ENCODE results near the gene SBNO1.
"Not testable (repeated sequence)": the region's sequence is repeated elsewhere in the genome, so short reads cannot be mapped to it uniquely, and the experiment has no call there.

SBNO1 gene

GRCh38 chr12:123372415-123372814 is 7.8 kb upstream of the SBNO1 start:
- not testable (repeated sequence) for H3K9me3 ChIP-seq (ENCODE audit: control insufficient read depth in 5 of 5, low read length in 5 of 5); H3K9ac ChIP-seq (ENCODE audit: low read length in 5 of 5); H3K27me3 ChIP-seq (ENCODE audit: control insufficient read depth in 5 of 5, insufficient read depth in 4 of 5, low read length in 5 of 5); H3K4me1 ChIP-seq (ENCODE audit: control insufficient read depth in 5 of 5, insufficient read depth in 5 of 5, low read length in 5 of 5); H3K36me3 ChIP-seq (ENCODE audit: control insufficient read depth in 5 of 5, insufficient read depth in 5 of 5, low read length in 5 of 5); H3K4me3 ChIP-seq (ENCODE audit: low read depth in 1 of 5, low read length in 5 of 5); H3K27ac ChIP-seq (ENCODE audit: low read depth, low read length)

GRCh38 chr12:123371667-123372368 is 7.2 kb upstream of the SBNO1 start:
- H3K27me3 ChIP-seq (ENCODE audit: control insufficient read depth in 5 of 5, insufficient read depth in 4 of 5, low read length in 5 of 5); H3K36me3 ChIP-seq (ENCODE audit: control insufficient read depth in 5 of 5, insufficient read depth in 5 of 5, low read length in 5 of 5); H3K4me1 ChIP-seq (ENCODE audit: control insufficient read depth in 5 of 5, insufficient read depth in 5 of 5, low read length in 5 of 5); H3K4me3 ChIP-seq (ENCODE audit: low read depth in 1 of 5, low read length in 5 of 5); H3K9ac ChIP-seq (ENCODE audit: low read length in 5 of 5); H3K9me3 ChIP-seq (ENCODE audit: control insufficient read depth in 5 of 5, low read length in 5 of 5); H3K27ac ChIP-seq (ENCODE audit: low read depth, low read length): not testable (repeated sequence)

- Histone ChIP-seq H3K4me3 (ENCODE audit: low read depth in 1 of 5, low read length in 5 of 5) (no peak overlapping the region), H3K4me1 (ENCODE audit: control insufficient read depth in 5 of 5, insufficient read depth in 5 of 5, low read length in 5 of 5) (peaks cover 0 to 12% (median 0%) of the 10 kb centered on the region in 5 donors), H3K27ac (ENCODE audit: low read depth, low read length) (no peak overlapping the region), H3K27me3 (ENCODE audit: control insufficient read depth in 5 of 5, insufficient read depth in 4 of 5, low read length in 5 of 5) (no peaks in the 10 kb centered on the region), H3K9ac (ENCODE audit: low read length in 5 of 5) (no peak overlapping the region), H3K36me3 (ENCODE audit: control insufficient read depth in 5 of 5, insufficient read depth in 5 of 5, low read length in 5 of 5) (no peaks in the 10 kb centered on the region), H3K9me3 (ENCODE audit: control insufficient read depth in 5 of 5, low read length in 5 of 5) (no peaks in the 10 kb centered on the region)
Observed at GRCh38 chr12:123369229-123369628, 4.6 kb upstream of the SBNO1 start.

- H3K36me3 ChIP-seq (ENCODE audit: control insufficient read depth in 5 of 5, insufficient read depth in 5 of 5, low read length in 5 of 5); H3K27me3 ChIP-seq (ENCODE audit: control insufficient read depth in 5 of 5, insufficient read depth in 4 of 5, low read length in 5 of 5); H3K9ac ChIP-seq (ENCODE audit: low read length in 5 of 5); H3K4me3 ChIP-seq (ENCODE audit: low read depth in 1 of 5, low read length in 5 of 5); H3K27ac ChIP-seq (ENCODE audit: low read depth, low read length); H3K9me3 ChIP-seq (ENCODE audit: control insufficient read depth in 5 of 5, low read length in 5 of 5): not testable (repeated sequence)
- peaks cover 0 to 20% (median 6%) of the 10 kb centered on the region in 5 donors for H3K4me1 ChIP-seq (ENCODE audit: control insufficient read depth in 5 of 5, insufficient read depth in 5 of 5, low read length in 5 of 5)
Observed at GRCh38 chr12:123368431-123368830, 3.8 kb upstream of the SBNO1 start.

GRCh38 chr12:123367511-123367910 is 2.9 kb upstream of the SBNO1 start:
- H3K9ac ChIP-seq (ENCODE audit: low read length in 5 of 5) = no peak overlapping the region
- no peak overlapping the region for H3K27ac ChIP-seq (ENCODE audit: low read depth, low read length)
- peaks cover 0 to 28% (median 15%) of the 10 kb centered on the region in 5 donors for H3K4me1 ChIP-seq (ENCODE audit: control insufficient read depth in 5 of 5, insufficient read depth in 5 of 5, low read length in 5 of 5)
- no peaks in the 10 kb centered on the region for H3K27me3 ChIP-seq (ENCODE audit: control insufficient read depth in 5 of 5, insufficient read depth in 4 of 5, low read length in 5 of 5)
- H3K36me3 ChIP-seq (ENCODE audit: control insufficient read depth in 5 of 5, insufficient read depth in 5 of 5, low read length in 5 of 5) = no peaks in the 10 kb centered on the region
- no peaks in the 10 kb centered on the region for H3K9me3 ChIP-seq (ENCODE audit: control insufficient read depth in 5 of 5, low read length in 5 of 5)
- no peak overlapping the region for H3K4me3 ChIP-seq (ENCODE audit: low read depth in 1 of 5, low read length in 5 of 5)

GRCh38 chr12:123365025-123365917 is 624 bp upstream of the SBNO1 start:
- H3K4me3 ChIP-seq (ENCODE audit: low read depth in 1 of 5, low read length in 5 of 5) = peak overlapping the region; percentile 68 to 93 (median 86)
- H3K27me3 ChIP-seq (ENCODE audit: control insufficient read depth in 5 of 5, insufficient read depth in 4 of 5, low read length in 5 of 5) = no peaks in the 10 kb centered on the region
- H3K4me1 ChIP-seq (ENCODE audit: control insufficient read depth in 5 of 5, insufficient read depth in 5 of 5, low read length in 5 of 5) = peaks cover 0 to 28% (median 18%) of the 10 kb centered on the region in 5 donors
- peak overlapping the region; percentile 88 to 92 (median 90) for H3K9ac ChIP-seq (ENCODE audit: low read length in 5 of 5)
- H3K27ac ChIP-seq (ENCODE audit: low read depth, low read length) = peak overlapping the region; percentile 98
- H3K36me3 ChIP-seq (ENCODE audit: control insufficient read depth in 5 of 5, insufficient read depth in 5 of 5, low read length in 5 of 5) = no peaks in the 10 kb centered on the region
- H3K9me3 ChIP-seq (ENCODE audit: control insufficient read depth in 5 of 5, low read length in 5 of 5) = no peaks in the 10 kb centered on the region

- H3K9me3 ChIP-seq (ENCODE audit: control insufficient read depth in 5 of 5, low read length in 5 of 5) = no peaks in the 10 kb centered on the region
- peak overlapping the region; percentile 98 for H3K27ac ChIP-seq (ENCODE audit: low read depth, low read length)
- peaks cover 0 to 28% (median 18%) of the 10 kb centered on the region in 5 donors for H3K4me1 ChIP-seq (ENCODE audit: control insufficient read depth in 5 of 5, insufficient read depth in 5 of 5, low read length in 5 of 5)
- H3K4me3 ChIP-seq (ENCODE audit: low read depth in 1 of 5, low read length in 5 of 5) = peak overlapping the region; percentile 67 to 93 (median 90)
- no peaks in the 10 kb centered on the region for H3K27me3 ChIP-seq (ENCODE audit: control insufficient read depth in 5 of 5, insufficient read depth in 4 of 5, low read length in 5 of 5)
- peak overlapping the region; percentile 59 to 91 (median 86) for H3K9ac ChIP-seq (ENCODE audit: low read length in 5 of 5)
- no peaks in the 10 kb centered on the region for H3K36me3 ChIP-seq (ENCODE audit: control insufficient read depth in 5 of 5, insufficient read depth in 5 of 5, low read length in 5 of 5)
Observed at GRCh38 chr12:123363740-123364531, 711 bp downstream of the SBNO1 start.

GRCh38 chr12:123363390-123363739 is 1.3 kb downstream of the SBNO1 start:
- Histone ChIP-seq H3K36me3 (ENCODE audit: control insufficient read depth in 5 of 5, insufficient read depth in 5 of 5, low read length in 5 of 5) (no peaks in the 10 kb centered on the region), H3K9me3 (ENCODE audit: control insufficient read depth in 5 of 5, low read length in 5 of 5) (no peaks in the 10 kb centered on the region), H3K27me3 (ENCODE audit: control insufficient read depth in 5 of 5, insufficient read depth in 4 of 5, low read length in 5 of 5) (no peaks in the 10 kb centered on the region), H3K27ac (ENCODE audit: low read depth, low read length) (peak overlapping the region; percentile 98), H3K4me3 (ENCODE audit: low read depth in 1 of 5, low read length in 5 of 5) (peak overlapping the region; percentile 67 to 93 (median 90)), H3K4me1 (ENCODE audit: control insufficient read depth in 5 of 5, insufficient read depth in 5 of 5, low read length in 5 of 5) (peaks cover 0 to 28% (median 18%) of the 10 kb centered on the region in 5 donors), H3K9ac (ENCODE audit: low read length in 5 of 5) (peak overlapping the region; percentile 59 to 91 (median 86))

- H3K27ac ChIP-seq (ENCODE audit: low read depth, low read length) = no peak overlapping the region
- peaks cover 0 to 4% (median 0%) of the 10 kb centered on the region in 5 donors for H3K36me3 ChIP-seq (ENCODE audit: control insufficient read depth in 5 of 5, insufficient read depth in 5 of 5, low read length in 5 of 5)
- no peaks in the 10 kb centered on the region for H3K9me3 ChIP-seq (ENCODE audit: control insufficient read depth in 5 of 5, low read length in 5 of 5)
- H3K4me3 ChIP-seq (ENCODE audit: low read depth in 1 of 5, low read length in 5 of 5) = no peak overlapping the region
- H3K27me3 ChIP-seq (ENCODE audit: control insufficient read depth in 5 of 5, insufficient read depth in 4 of 5, low read length in 5 of 5) = no peaks in the 10 kb centered on the region
- H3K9ac ChIP-seq (ENCODE audit: low read length in 5 of 5) = no peak overlapping the region
- H3K4me1 ChIP-seq (ENCODE audit: control insufficient read depth in 5 of 5, insufficient read depth in 5 of 5, low read length in 5 of 5) = peaks cover 0 to 11% (median 8%) of the 10 kb centered on the region in 5 donors
Observed at GRCh38 chr12:123358035-123358434, 6.6 kb downstream of the SBNO1 start.

All from subcutaneous abdominal adipose tissue (tissue), 5 donors.